Activated T-cell treated with anti-CD3 and anti-CD28 coated beads, Interleukin-2, amount 50 U/mL, for 24 hours (primary cell): ENCODE results near the gene PHF21B.

Source experiments
- DNase-seq: peaks from one replicate; pipeline ENCODE4 v3.0.0-alpha.2; 2020
- H3K27ac Mint-ChIP-seq: 2 replicates; pipeline ENCODE4 v1.8.0; 2020; ENCODE audit warnings: mild to moderate bottlenecking, mixed read lengths
- H3K27me3 Mint-ChIP-seq: 2 replicates; pipeline ENCODE4 v1.8.0; 2020; ENCODE audit warnings: mixed read lengths
- H3K36me3 Mint-ChIP-seq: 2 replicates; pipeline ENCODE4 v1.8.0; 2020; ENCODE audit warnings: low read depth, mixed read lengths
- H3K4me1 Mint-ChIP-seq: 2 replicates; pipeline ENCODE4 v1.8.0; 2020; ENCODE audit warnings: low read depth, mixed read lengths
- H3K4me3 Mint-ChIP-seq: 2 replicates; pipeline ENCODE4 v1.8.0; 2020; ENCODE audit warnings: mild to moderate bottlenecking, moderate library complexity, mixed read lengths
- H3K9me3 Mint-ChIP-seq: 2 replicates; pipeline ENCODE4 v1.8.0; 2020; ENCODE audit warnings: mixed read lengths

The PHF21B gene

DNA sequence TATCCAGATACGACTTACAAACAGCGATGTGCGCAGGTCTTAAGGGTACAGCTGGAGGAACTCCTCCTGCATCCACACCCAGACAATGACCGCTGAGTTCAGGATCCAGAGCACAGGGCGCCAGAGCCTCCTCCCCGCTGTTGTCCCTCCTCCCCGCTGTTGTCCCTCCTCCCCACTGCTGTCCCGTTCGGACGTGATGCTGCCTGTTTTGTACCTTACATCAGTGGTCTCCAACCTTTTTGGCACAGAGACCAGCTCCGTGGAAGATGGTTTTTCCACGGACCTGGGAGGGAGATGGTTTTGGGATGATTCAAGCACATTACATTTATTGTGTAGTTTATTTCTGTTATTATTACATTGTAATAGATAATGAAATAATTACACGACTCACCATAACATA is 62.0 kb downstream of the PHF21B start:
- Mint-ChIP-seq H3K9me3 (peaks cover 5% of the 10 kb centered on the region), H3K4me1 (no peaks in the 10 kb centered on the region), H3K4me3 (no peak overlapping the region), H3K27me3 (no peaks in the 10 kb centered on the region), H3K27ac (no peak overlapping the region), H3K36me3 (no peaks in the 10 kb centered on the region)
- no peak for DNase-seq

GRCh38 chr22:44947049-44947448 is 62.8 kb downstream of the PHF21B start:
- no peaks in the 10 kb centered on the region for H3K36me3 Mint-ChIP-seq
- H3K27me3 Mint-ChIP-seq = no peaks in the 10 kb centered on the region

GRCh38 chr22:44944883-44945601 is 64.8 kb downstream of the PHF21B start:
- DNase-seq = no peak
- no peaks in the 10 kb centered on the region for H3K36me3 Mint-ChIP-seq
- no peaks in the 10 kb centered on the region for H3K27me3 Mint-ChIP-seq
- no peak overlapping the region for H3K27ac Mint-ChIP-seq
- H3K9me3 Mint-ChIP-seq = no peaks in the 10 kb centered on the region
- no peaks in the 10 kb centered on the region for H3K4me1 Mint-ChIP-seq
- H3K4me3 Mint-ChIP-seq = no peak overlapping the region

More at GRCh38 chr22:44947049-44947448, 62.8 kb downstream of the PHF21B start:
- peaks cover 5% of the 10 kb centered on the region for H3K9me3 Mint-ChIP-seq
- H3K27ac Mint-ChIP-seq = no peak overlapping the region
- H3K4me3 Mint-ChIP-seq = no peak overlapping the region
- H3K4me1 Mint-ChIP-seq = no peaks in the 10 kb centered on the region
- no peak for DNase-seq

DNA sequence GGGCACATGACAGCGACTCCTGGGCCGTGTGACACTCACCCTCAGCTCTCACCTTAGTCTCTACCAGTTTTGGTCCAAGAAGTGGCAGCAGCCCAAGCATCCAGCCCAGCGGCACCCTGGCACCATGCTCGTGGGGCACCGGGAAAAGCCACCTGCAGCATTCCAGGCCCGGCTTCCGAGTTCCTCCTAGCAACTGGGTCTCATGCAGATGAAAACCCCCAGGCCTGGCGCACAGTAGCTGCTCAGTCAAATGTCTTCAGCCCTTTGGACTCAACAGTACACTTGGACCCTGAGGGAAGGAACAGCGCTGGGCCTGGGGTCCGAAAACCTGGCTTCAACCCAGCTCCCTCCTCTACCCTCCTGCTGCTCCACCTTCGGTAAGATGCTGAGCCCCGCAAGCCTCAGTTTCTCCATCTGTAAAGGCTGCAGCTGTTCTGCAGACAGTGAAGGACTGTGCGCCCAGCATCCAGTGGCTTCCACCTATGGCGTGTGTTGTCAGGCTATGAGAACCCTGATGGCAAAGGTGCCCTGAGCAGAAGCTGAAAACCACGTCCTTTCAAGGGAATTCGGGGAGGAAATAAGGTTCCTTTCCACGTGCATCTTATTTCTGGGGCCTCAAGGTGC is 66.0 kb downstream of the PHF21B start:
- no peak overlapping the region for H3K4me3 Mint-ChIP-seq
- H3K27me3 Mint-ChIP-seq = no peaks in the 10 kb centered on the region
- DNase-seq = no peak
- no peaks in the 10 kb centered on the region for H3K9me3 Mint-ChIP-seq
- H3K27ac Mint-ChIP-seq = no peak overlapping the region
- no peaks in the 10 kb centered on the region for H3K4me1 Mint-ChIP-seq
- no peaks in the 10 kb centered on the region for H3K36me3 Mint-ChIP-seq

- Mint-ChIP-seq H3K4me1 (no peaks in the 10 kb centered on the region), H3K36me3 (no peaks in the 10 kb centered on the region), H3K9me3 (no peaks in the 10 kb centered on the region)
These were observed 66.7 kb downstream of the PHF21B start for GRCh38 chr22:44942979-44943700.

DNA sequence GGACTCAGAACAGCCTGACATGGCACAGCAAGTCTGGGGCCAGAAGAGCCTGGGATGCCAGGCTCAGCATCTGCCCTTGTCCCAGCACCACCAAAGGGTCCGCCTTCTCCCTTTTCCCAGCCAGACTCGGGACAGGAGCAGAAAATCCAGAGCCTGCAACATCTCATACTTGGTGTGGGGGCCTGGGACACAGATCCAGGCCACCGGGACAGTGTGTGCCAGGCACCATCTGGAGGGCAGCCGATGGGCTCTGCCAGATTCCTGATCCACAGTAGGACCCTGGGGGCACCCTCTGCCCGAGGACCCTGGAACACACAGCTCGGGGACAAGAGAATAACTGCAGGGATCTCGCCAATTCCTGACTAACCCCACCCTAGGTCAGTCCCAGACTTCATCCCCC is 67.7 kb downstream of the PHF21B start:
- H3K4me3 Mint-ChIP-seq = no peak overlapping the region
- no peaks in the 10 kb centered on the region for H3K9me3 Mint-ChIP-seq
- H3K27ac Mint-ChIP-seq = no peak overlapping the region
- DNase-seq = no peak
- H3K4me1 Mint-ChIP-seq = no peaks in the 10 kb centered on the region
- no peaks in the 10 kb centered on the region for H3K27me3 Mint-ChIP-seq
- H3K36me3 Mint-ChIP-seq = no peaks in the 10 kb centered on the region

More at GRCh38 chr22:44942979-44943700, 66.7 kb downstream of the PHF21B start:
- no peak for DNase-seq
- no peak overlapping the region for H3K27ac Mint-ChIP-seq
- H3K27me3 Mint-ChIP-seq = no peaks in the 10 kb centered on the region
- H3K4me3 Mint-ChIP-seq = no peak overlapping the region

DNA sequence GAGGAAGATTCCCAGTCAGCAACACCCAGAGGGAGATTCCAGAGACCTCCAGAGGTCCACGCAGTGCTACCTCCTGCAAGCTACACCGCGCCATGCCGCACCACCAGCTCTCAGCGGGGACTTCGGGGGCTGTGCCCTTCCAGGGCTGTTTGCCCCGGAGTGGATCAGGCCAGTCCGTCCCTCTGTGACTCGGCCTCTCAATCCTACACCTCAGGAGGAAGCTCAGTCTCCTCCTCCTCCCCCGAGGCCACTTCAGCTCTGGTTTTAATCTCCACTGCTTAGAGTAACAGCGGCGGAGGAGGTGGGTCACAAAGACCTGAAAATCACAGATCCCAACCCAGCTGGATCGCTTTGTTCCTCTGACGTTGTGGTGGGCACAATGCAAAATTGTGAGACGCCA is 68.6 kb downstream of the PHF21B start:
- Mint-ChIP-seq H3K27ac (no peak overlapping the region), H3K4me3 (no peak overlapping the region), H3K27me3 (no peaks in the 10 kb centered on the region), H3K9me3 (no peaks in the 10 kb centered on the region), H3K36me3 (no peaks in the 10 kb centered on the region), H3K4me1 (no peaks in the 10 kb centered on the region)
- DNase-seq = no peak

DNA sequence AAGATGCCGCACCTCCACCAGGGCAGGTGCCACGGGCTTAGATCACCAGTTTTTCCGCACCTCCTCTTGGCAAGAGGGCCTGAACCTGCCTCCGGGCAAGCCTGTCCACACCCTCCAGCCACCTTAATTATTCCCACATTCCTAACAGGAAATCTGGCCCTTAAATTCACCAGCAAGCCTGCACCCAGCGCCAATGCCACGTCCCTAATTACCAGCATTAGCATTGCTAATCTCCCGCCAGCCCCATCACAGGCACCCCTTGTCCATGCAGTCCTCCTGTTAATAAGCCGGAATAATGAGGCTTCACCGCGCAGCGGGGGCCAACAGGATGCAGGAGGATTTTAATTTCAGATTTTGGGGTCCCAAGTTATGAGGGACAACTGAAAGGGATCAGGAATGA is 69.7 kb downstream of the PHF21B start:
- Mint-ChIP-seq H3K9me3 (no peaks in the 10 kb centered on the region), H3K4me1 (no peaks in the 10 kb centered on the region), H3K4me3 (no peak overlapping the region), H3K27ac (no peak overlapping the region), H3K27me3 (no peaks in the 10 kb centered on the region), H3K36me3 (no peaks in the 10 kb centered on the region)
- no peak for DNase-seq

DNA sequence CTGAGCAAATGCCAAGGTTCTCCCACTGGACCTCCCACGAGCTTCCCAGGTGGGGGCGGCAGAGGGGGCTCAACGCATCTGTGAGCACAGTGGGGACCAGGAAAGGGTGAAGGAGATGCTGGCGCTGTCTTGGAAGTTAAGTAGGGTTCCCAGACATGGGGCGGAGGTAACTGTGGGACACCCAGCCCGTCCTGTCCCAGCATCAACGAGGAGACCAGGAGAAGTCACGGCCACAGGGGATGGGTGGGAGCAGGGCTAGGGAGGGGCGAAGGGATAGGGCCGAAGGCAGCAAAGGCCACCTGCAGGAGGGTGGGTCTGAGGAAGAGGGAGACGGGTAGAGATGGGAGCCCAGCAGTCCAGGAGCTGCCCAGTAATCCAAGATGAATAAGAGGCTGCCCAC is 70.4 kb downstream of the PHF21B start:
- no peaks in the 10 kb centered on the region for H3K36me3 Mint-ChIP-seq
- no peaks in the 10 kb centered on the region for H3K4me1 Mint-ChIP-seq
- no peak overlapping the region for H3K27ac Mint-ChIP-seq
- DNase-seq = no peak
- no peaks in the 10 kb centered on the region for H3K9me3 Mint-ChIP-seq
- no peak overlapping the region for H3K4me3 Mint-ChIP-seq
- H3K27me3 Mint-ChIP-seq = no peaks in the 10 kb centered on the region

GRCh38 chr22:44938886-44939285 is 70.9 kb downstream of the PHF21B start:
- H3K9me3 Mint-ChIP-seq = no peaks in the 10 kb centered on the region
- no peak overlapping the region for H3K4me3 Mint-ChIP-seq
- no peak for DNase-seq
- no peaks in the 10 kb centered on the region for H3K36me3 Mint-ChIP-seq
- H3K4me1 Mint-ChIP-seq = no peaks in the 10 kb centered on the region
- H3K27ac Mint-ChIP-seq = no peak overlapping the region
- no peaks in the 10 kb centered on the region for H3K27me3 Mint-ChIP-seq

DNA sequence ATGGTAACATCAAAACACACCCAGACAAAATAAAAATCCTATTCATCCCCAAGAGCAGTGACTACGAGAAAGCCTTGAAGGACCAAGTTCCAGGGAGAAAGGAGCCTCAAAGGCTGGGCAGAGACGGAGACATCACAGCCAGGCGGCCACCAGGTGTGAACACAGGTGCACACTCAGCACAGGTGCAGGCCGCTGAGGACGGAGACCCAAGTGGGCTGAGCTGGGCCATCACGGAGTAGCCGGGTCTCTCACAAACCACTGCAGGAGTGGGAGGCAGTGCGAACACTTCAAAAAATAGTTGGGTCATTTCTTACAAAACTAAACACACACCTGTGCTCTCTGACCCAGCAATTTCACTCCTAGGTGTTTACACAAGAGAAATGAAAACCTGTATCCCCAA is 72.6 kb downstream of the PHF21B start:
- H3K9me3 Mint-ChIP-seq = no peaks in the 10 kb centered on the region

DNA sequence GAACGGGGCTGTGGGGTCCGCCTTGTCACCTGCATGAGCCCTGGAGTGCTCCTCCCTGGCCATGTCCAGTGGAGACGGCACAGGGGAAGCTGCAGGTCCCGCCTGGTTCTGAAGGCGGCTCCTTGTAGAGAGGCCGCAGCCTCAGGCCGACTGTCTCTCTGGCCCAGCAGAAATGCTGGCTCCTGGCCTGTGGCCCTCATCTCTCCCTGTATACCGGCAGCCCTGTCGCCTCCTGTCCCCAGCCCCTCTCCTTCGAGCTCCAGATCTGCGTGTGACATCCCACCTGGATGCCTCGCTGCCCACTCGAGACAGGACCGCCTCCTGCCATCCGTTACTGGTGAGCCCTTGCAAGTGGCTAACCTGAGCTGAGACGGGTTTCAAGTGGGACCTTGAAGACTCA is 73.6 kb downstream of the PHF21B start:
- DNase-seq = no peak
- Mint-ChIP-seq H3K27ac (no peak overlapping the region), H3K4me3 (no peak overlapping the region), H3K36me3 (no peaks in the 10 kb centered on the region), H3K27me3 (no peaks in the 10 kb centered on the region), H3K9me3 (no peaks in the 10 kb centered on the region), H3K4me1 (no peaks in the 10 kb centered on the region)

More for the DNA sequence above, 72.6 kb downstream of the PHF21B start:
- H3K4me3 Mint-ChIP-seq = no peak overlapping the region
- no peaks in the 10 kb centered on the region for H3K4me1 Mint-ChIP-seq
- H3K27ac Mint-ChIP-seq = no peak overlapping the region
- no peaks in the 10 kb centered on the region for H3K27me3 Mint-ChIP-seq
- no peak for DNase-seq
- no peaks in the 10 kb centered on the region for H3K36me3 Mint-ChIP-seq

DNA sequence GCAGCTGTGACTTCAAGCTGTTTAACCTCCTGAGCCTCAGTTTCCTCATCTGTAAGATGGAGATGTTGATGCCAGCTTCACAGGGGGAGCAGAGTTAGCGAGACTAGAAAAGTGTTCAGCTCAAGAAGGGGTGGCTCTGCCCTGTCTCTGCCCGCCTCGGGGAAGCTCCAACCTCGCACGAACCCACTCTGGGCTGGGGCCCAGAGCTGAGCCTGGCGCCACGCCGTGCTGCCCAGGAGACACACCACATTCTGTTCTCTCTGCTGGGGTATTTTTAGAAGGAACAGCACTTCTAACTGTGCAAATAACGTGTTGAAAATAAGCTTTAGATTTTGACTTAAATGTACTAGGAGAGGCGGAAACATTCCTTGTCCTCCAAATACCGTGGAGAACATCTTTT is 74.1 kb downstream of the PHF21B start:
- DNase-seq = no peak
- no peaks in the 10 kb centered on the region for H3K4me1 Mint-ChIP-seq
- no peaks in the 10 kb centered on the region for H3K27me3 Mint-ChIP-seq
- H3K36me3 Mint-ChIP-seq = no peaks in the 10 kb centered on the region
- H3K4me3 Mint-ChIP-seq = no peak overlapping the region
- no peak overlapping the region for H3K27ac Mint-ChIP-seq
- H3K9me3 Mint-ChIP-seq = no peaks in the 10 kb centered on the region

DNA sequence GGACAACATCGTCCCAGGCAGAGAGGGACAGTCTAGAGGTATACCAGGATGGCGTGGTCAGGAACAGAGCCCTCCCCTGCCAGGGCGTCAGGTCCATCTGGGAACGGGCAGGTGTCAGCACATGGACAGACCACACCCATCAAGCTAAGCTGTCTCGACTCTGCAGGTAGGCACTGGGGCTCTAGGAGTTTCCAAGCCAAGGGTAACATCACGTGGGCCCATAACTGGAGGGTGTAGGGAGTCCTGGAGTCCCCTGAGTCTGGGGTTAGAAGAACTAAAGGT is 75.4 kb downstream of the PHF21B start:
- no peaks in the 10 kb centered on the region for H3K27me3 Mint-ChIP-seq
- H3K4me1 Mint-ChIP-seq = no peaks in the 10 kb centered on the region
- no peaks in the 10 kb centered on the region for H3K36me3 Mint-ChIP-seq
- H3K9me3 Mint-ChIP-seq = no peaks in the 10 kb centered on the region
- no peak overlapping the region for H3K27ac Mint-ChIP-seq
- no peak for DNase-seq
- H3K4me3 Mint-ChIP-seq = no peak overlapping the region

DNA sequence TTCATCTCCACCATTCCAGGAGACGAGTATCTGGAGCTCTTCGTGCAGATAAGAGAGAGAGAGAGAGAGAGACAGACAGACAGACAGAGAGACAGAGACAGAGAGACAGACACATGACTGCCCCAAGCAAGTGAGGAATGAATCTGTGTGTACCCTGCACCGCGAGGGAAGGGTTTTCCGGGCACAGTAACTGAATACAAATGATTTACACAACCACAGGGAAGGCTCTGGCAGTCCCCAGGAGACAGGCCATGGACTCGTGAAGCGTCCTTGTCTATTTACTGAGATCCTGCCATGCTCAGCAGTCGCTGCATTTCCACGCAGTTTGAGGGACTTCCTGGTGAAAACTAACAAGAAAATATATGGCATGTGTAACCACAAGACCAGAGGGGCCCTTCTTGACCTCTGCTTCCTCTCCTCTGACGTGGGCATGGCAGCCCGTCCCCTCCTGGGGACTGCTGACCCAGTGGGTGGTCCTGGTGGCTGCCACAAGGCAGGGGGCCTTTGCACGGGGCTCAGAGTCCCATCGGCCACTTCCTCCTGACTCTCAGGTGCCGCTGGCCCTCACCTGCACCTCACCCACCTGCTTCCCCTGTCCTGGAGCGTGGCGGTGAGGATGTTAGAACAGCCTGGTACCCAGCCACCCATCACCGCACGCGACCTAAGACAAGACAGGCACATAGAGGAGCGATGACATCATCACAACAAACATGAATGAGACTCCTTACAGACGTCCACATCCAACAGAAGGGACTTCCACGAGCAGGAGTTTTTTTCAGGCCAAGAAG is 75.9 kb downstream of the PHF21B start:
- no peak for DNase-seq
- no peak overlapping the region for H3K4me3 Mint-ChIP-seq
- H3K27ac Mint-ChIP-seq = no peak overlapping the region
- no peaks in the 10 kb centered on the region for H3K36me3 Mint-ChIP-seq
- no peaks in the 10 kb centered on the region for H3K4me1 Mint-ChIP-seq
- no peaks in the 10 kb centered on the region for H3K27me3 Mint-ChIP-seq
- H3K9me3 Mint-ChIP-seq = no peaks in the 10 kb centered on the region
